Upper lobe of right lung (tissue), 1 donor: ENCODE measurements around the gene BID. TPM values are rescaled to one million over a fixed set of nuclear protein-coding genes. Genes with fewer than 3 reads are reported as not detected.
A peak's percentile ranks its signal among the peaks of the same experiment; 100 is the strongest.

ENCODE experiments used
- ATAC-seq: fragments of 200-7000 bp; cut with Tn5 transposase; one replicate; pipeline ENCODE4 v1.9.1; 2020; ENCODE audit warnings: mild to moderate bottlenecking, moderate library complexity
- DNase-seq: peaks from one replicate; pipeline ENCODE4 v3.0.0-alpha.2; 2020
- H3K27ac ChIP-seq: fragments of 200-600 bp; one replicate; pipeline ENCODE4 v1.8.0; 2022
- H3K27me3 ChIP-seq: fragments of 200-600 bp; one replicate; pipeline ENCODE4 v1.8.0; 2022; ENCODE audit warnings: mild to moderate bottlenecking
- H3K36me3 ChIP-seq: fragments of 200-600 bp; one replicate; pipeline ENCODE4 v1.8.0; 2022
- H3K4me1 ChIP-seq: fragments of 200-600 bp; one replicate; pipeline ENCODE4 v1.8.0; 2022
- H3K4me3 ChIP-seq: fragments of 200-600 bp; one replicate; pipeline ENCODE4 v1.8.0; 2022; ENCODE audit warnings: mild to moderate bottlenecking
- H3K9me3 ChIP-seq: fragments of 200-600 bp; one replicate; pipeline ENCODE4 v1.8.0; 2022
- intact Hi-C: fragments of 100-400 bp; cut with DNase I; formaldehyde crosslinking; loops from one replicate; pipeline ENCODE4 v1.11.0; 2022
- total RNA-seq: library from RNA; stranded (reverse); fragmentation: NEBNext Ultra II Directional; extraction: Animal tissue kit (Norgen Biotek cat#: 25700); gene quantifications from one replicate; pipeline ENCODE4 v1.2.1, GENCODE V29; 2021
- TF ChIP-seq, protein P1 (sequence below): fragments of 200-600 bp; IDR thresholded peaks from one replicate; pipeline ENCODE4 v1.8.0; 2022; ENCODE audit warnings: antibody characterized with exemption
- donor health status: DM: no; HTN: yes; CAD: no; lungs with severe emphysema.

Gene BID
- total RNA-seq, 1 donor from 2014 or later: 22.8 TPM

DNA sequence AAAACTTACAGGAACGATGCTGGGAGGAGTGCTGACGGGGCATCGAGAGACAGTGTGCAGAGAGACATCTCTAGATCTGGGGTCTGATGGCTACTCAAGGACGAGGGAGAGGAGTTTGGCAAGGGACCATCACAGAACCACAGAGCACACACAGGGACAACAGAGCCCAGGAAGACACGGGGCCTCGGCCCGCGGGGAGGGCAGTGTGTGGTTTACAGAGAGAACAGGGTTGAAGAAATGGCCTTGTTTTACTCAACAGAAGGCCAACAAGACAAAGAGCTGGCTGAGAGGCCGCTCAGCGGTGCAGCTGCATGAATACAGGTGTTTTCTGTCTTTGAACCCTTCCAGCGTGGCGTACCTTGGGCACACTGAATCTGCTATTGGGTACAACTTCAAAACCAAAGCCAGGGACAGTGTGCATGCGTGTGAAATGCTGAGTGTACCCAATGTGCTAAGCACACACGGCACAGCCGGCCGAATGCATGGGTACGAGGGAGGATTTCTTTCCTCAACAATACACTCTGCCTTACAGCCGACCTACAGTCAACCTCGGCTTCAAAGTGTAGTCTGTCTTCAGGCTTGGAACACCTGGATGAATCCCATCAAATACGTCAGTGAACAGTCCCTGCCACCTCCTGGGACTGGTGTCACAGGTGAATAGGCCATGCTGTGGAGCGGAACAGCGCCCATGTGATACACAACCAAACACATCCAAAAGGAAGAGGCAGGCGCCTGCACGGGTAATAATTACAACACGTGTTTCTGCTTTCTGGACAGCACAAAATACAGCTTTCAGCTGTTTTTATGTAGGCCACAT is 20.7 kb upstream of the BID start:
- no peaks in the 10 kb centered on the region for H3K4me1 ChIP-seq
- H3K27ac ChIP-seq: no peak overlapping the region
- ATAC-seq (no peak), DNase-seq (no peak)
- H3K36me3 ChIP-seq: peaks cover 5% of the 10 kb centered on the region
- no peaks in the 10 kb centered on the region for H3K27me3 ChIP-seq
- intact Hi-C loops: no loop called here
- TF ChIP-seq, protein P1, sequence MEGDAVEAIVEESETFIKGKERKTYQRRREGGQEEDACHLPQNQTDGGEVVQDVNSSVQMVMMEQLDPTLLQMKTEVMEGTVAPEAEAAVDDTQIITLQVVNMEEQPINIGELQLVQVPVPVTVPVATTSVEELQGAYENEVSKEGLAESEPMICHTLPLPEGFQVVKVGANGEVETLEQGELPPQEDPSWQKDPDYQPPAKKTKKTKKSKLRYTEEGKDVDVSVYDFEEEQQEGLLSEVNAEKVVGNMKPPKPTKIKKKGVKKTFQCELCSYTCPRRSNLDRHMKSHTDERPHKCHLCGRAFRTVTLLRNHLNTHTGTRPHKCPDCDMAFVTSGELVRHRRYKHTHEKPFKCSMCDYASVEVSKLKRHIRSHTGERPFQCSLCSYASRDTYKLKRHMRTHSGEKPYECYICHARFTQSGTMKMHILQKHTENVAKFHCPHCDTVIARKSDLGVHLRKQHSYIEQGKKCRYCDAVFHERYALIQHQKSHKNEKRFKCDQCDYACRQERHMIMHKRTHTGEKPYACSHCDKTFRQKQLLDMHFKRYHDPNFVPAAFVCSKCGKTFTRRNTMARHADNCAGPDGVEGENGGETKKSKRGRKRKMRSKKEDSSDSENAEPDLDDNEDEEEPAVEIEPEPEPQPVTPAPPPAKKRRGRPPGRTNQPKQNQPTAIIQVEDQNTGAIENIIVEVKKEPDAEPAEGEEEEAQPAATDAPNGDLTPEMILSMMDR: no peak
- no peaks in the 10 kb centered on the region for H3K9me3 ChIP-seq
- H3K4me3 ChIP-seq: no peak overlapping the region

DNA sequence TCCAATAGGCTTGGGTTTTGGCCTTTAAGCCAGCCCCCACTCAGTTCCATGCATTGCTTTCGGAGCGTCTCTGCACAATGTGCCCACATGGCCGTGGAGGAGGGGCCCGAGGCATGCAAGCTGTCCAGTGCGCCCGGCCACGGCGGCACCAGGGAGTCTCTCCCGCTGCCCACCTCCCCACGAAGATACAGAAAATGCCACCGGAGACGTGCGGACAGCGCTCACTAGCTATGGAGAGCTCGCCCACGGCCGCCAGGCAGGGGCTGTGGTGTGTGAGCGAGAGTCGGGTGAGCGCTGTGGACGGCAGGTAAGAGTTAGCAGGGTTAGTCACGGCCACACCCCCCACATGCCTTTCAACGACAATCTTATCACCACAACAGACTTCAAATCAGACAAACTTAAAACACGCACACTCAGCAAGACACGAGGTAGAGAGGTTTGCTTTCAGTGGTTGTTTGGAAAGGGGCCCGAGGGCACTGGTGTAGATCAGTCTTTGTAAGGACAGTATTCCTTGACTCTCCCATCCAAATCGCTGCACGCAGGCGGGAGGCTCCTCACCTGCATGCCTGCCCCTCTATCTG is 18.7 kb upstream of the BID start:
- intact Hi-C loops: no loop called here
- no peak overlapping the region for H3K4me3 ChIP-seq
- peaks cover 5% of the 10 kb centered on the region for H3K36me3 ChIP-seq
- H3K27ac ChIP-seq: no peak overlapping the region
- DNase-seq: no peak
- H3K27me3 ChIP-seq: no peaks in the 10 kb centered on the region
- H3K4me1 ChIP-seq: no peaks in the 10 kb centered on the region
- TF ChIP-seq, protein P1: no peak
- ATAC-seq: peak; percentile 14
- no peaks in the 10 kb centered on the region for H3K9me3 ChIP-seq

DNA sequence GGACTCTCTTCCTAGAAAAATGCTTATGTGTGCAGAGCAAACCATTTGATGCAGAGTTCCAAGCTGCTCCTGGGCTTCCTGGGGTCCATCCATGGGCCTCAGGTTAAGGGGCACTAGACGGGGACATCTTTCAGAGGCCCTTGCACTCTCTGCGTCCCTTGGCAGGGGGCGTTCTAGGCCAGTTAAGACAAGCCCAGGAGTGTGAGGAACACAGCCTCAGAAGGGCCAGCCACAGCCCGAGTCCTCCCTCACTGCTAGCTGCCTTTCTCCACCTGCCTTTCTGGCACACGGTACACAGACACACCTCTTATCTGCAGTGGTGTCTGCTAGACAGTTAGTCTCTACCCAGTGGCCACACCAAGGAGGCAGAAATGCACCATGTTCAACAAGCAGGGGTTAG is 18.0 kb upstream of the BID start:
- Histone ChIP-seq H3K4me1 (no peaks in the 10 kb centered on the region), H3K27me3 (no peaks in the 10 kb centered on the region), H3K36me3 (peaks cover 5% of the 10 kb centered on the region), H3K4me3 (no peak overlapping the region), H3K27ac (no peak overlapping the region), H3K9me3 (no peaks in the 10 kb centered on the region)
- TF ChIP-seq, protein P1: no peak
- no peak for ATAC-seq
- no peak for DNase-seq
- intact Hi-C loops: no loop called here

DNA sequence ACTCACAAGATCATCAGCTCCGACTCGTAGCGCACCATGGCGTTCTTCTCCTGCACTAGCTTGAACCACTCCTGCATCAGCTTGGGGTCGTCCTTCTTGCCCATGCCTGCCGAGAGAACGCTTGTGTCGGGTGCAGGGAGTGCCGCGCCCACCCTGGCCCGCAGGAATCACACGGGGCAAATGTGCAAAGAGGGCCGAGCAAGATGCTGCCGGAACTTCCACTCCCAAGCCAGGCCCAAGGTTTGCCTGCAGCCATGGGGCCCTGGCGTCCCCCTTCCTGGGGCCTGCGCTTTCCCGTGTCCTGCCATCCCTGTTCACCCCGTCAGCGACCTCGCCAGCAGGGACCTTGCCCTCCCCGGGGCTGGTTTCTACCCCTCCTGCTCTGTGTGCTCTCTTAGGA is 16.9 kb upstream of the BID start:
- H3K27ac ChIP-seq: no peak overlapping the region
- no peak overlapping the region for H3K4me3 ChIP-seq
- DNase-seq (no peak), ATAC-seq (no peak)
- TF ChIP-seq, protein P1: no peak
- peaks cover 5% of the 10 kb centered on the region for H3K36me3 ChIP-seq
- no peaks in the 10 kb centered on the region for H3K4me1 ChIP-seq
- no peaks in the 10 kb centered on the region for H3K27me3 ChIP-seq
- H3K9me3 ChIP-seq: no peaks in the 10 kb centered on the region
- intact Hi-C loops: no loop called here

DNA sequence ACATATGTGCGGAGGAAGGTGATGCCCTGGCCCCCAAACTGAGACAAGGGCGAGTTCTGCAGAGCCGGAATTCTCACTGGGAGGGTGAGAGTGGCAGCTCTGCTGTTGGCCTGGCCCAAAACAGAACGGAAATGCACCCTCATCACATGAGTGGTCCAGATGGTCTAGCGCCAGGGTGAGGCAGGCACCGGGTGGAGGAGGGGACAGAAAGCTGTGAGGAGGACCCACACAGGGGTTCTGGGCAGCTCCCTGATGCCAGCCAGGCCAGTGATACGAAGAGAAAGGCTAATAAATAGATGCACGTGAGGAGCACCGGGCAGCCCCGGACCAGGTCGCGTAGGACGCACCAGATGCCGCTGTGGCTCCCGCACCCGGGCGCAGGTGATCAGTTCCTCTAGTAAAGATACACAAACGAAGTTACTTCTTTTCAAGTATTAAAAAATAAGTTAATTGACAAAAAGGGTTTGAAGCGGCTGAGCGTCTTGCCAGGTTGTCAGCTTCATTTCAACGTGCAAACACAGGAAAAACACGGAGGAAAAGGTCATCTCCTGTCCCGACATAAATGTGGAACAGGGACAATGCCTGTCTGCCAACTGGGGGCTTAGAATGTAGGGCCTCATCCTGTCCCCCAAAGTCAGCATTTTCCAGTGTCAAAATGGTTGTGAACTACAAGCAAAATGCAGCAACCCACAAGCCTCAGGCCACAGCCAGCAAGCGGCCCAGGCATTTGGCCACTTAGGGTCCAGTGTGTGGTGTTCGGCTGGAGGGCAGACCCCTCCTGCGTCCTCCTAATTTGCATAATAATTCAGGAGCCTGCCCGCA is 15.3 kb upstream of the BID start:
- TF ChIP-seq, protein P1: no peak
- no peaks in the 10 kb centered on the region for H3K4me1 ChIP-seq
- H3K4me3 ChIP-seq: no peak overlapping the region
- intact Hi-C loops: no loop called here
- H3K9me3 ChIP-seq: no peaks in the 10 kb centered on the region
- no peaks in the 10 kb centered on the region for H3K36me3 ChIP-seq
- ATAC-seq: no peak
- H3K27ac ChIP-seq: no peak overlapping the region
- no peaks in the 10 kb centered on the region for H3K27me3 ChIP-seq
- no peak for DNase-seq
